GM23338 (cell line): ENCODE results near the gene LCE1B. TPM values are rescaled to one million over a fixed set of nuclear protein-coding genes. Genes with fewer than 3 reads are reported as not detected.

Experiments used
- ATAC-seq: fragments of 200-7000 bp; cut with Tn5 transposase; 3 replicates; pipeline ENCODE4 v1.9.1; 2020
- DNase-seq: peaks from one replicate; pipeline ENCODE4 v3.0.0-alpha.2; 2015; ENCODE audit warnings: low spot score
- H2AFZ ChIP-seq: fragments of 200-600 bp; sonication (generic); 2 replicates; pipeline ENCODE4 v1.8.0; 2016; ENCODE audit warnings: antibody characterized with exemption, mild to moderate bottlenecking, moderate library complexity
- H3F3A ChIP-seq: fragments of 200-600 bp; sonication (generic); replicated peaks from 2 replicates; pipeline ENCODE4 v1.8.0; 2017; ENCODE audit warnings: antibody characterized with exemption, mixed run types, low read depth
- H3K27ac ChIP-seq: fragments of 200-600 bp; sonication (generic); 2 replicates; pipeline ENCODE4 v1.6.1; 2016; ENCODE audit warnings: low read depth
- H3K27me3 ChIP-seq: fragments of 200-600 bp; sonication (generic); 2 replicates; pipeline ENCODE4 v1.8.0; 2016; ENCODE audit warnings: mild to moderate bottlenecking, mixed run types, moderate library complexity; ENCODE audit not compliant: insufficient read depth
- H3K36me3 ChIP-seq: fragments of 200-600 bp; sonication (generic); 2 replicates; pipeline ENCODE4 v1.8.0; 2016; ENCODE audit warnings: mild to moderate bottlenecking; ENCODE audit not compliant: insufficient read depth
- H3K4me1 ChIP-seq: fragments of 200-600 bp; sonication (generic); 2 replicates; pipeline ENCODE4 v1.8.0; 2016; ENCODE audit warnings: mild to moderate bottlenecking, moderate library complexity; ENCODE audit not compliant: insufficient read depth
- H3K4me2 ChIP-seq: fragments of 200-600 bp; sonication (generic); 2 replicates; pipeline ENCODE4 v1.7.1; 2017; ENCODE audit warnings: mixed run types
- H3K4me3 ChIP-seq: fragments of 200-600 bp; sonication (generic); 2 replicates; pipeline ENCODE4 v1.6.1; 2016; ENCODE audit warnings: mixed run types
- H3K79me2 ChIP-seq: fragments of 200-600 bp; sonication (generic); replicated peaks from 2 replicates; pipeline ENCODE4 v1.8.0; 2017; ENCODE audit warnings: mild to moderate bottlenecking; ENCODE audit not compliant: insufficient read depth
- H3K9me2 ChIP-seq: fragments of 200-600 bp; sonication (generic); 2 replicates; pipeline ENCODE4 v1.8.0; 2017; ENCODE audit not compliant: insufficient read depth
- H4K20me1 ChIP-seq: fragments of 200-600 bp; sonication (generic); replicated peaks from 2 replicates; pipeline ENCODE4 v1.8.0; 2017; ENCODE audit warnings: mild to moderate bottlenecking; ENCODE audit not compliant: insufficient read depth
- H3K27ac Mint-ChIP-seq: 2 replicates; pipeline ENCODE4 v1.8.0; 2020; ENCODE audit warnings: inconsistent platforms, mild to moderate bottlenecking, moderate library complexity, mixed read lengths
- H3K27me3 Mint-ChIP-seq: 3 replicates; pipeline ENCODE4 v1.8.0; 2022; ENCODE audit warnings: low read depth, mild to moderate bottlenecking, moderate library complexity, mixed read lengths, inconsistent platforms; ENCODE audit not compliant: insufficient read depth, poor library complexity
- H3K36me3 Mint-ChIP-seq: 3 replicates; pipeline ENCODE4 v1.8.0; 2021; ENCODE audit warnings: low read depth, mild to moderate bottlenecking, inconsistent platforms, moderate library complexity, mixed read lengths
- H3K4me1 Mint-ChIP-seq: 3 replicates; pipeline ENCODE4 v1.8.0; 2020; ENCODE audit warnings: mild to moderate bottlenecking, inconsistent platforms, mixed read lengths
- H3K4me3 Mint-ChIP-seq: 3 replicates; pipeline ENCODE4 v1.8.0; 2021; ENCODE audit warnings: moderate library complexity, mild to moderate bottlenecking, inconsistent platforms, mixed read lengths
- H3K9me3 Mint-ChIP-seq: 3 replicates; pipeline ENCODE4 v1.8.0; 2020; ENCODE audit warnings: moderate library complexity, mild to moderate bottlenecking, inconsistent platforms, mixed read lengths
- CREB1 ChIP-seq: fragments of 250-450 bp; sonication (Bioruptor Pico); IDR thresholded peaks from 2 replicates; pipeline ENCODE4 v1.5.0; 2020; ENCODE audit warnings: low read depth, mild to moderate bottlenecking, moderate library complexity
- EZH2 ChIP-seq: fragments of 200-600 bp; sonication (generic); IDR thresholded peaks from one replicate; pipeline ENCODE4 v1.8.0; 2017; ENCODE audit warnings: antibody characterized with exemption, mild to moderate bottlenecking, low read depth; ENCODE audit not compliant: unreplicated experiment
- EZH2phosphoT487 ChIP-seq: fragments of 200-600 bp; sonication (generic); IDR thresholded peaks from one replicate; pipeline ENCODE4 v1.8.1; 2018; ENCODE audit warnings: antibody characterized with exemption; ENCODE audit not compliant: unreplicated experiment
- JUNB ChIP-seq: IDR thresholded peaks from one replicate; pipeline ENCODE4 v1.6.1; 2016; ENCODE audit warnings: antibody characterized with exemption; ENCODE audit not compliant: unreplicated experiment
- NANOG ChIP-seq: IDR thresholded peaks from 2 replicates; pipeline ENCODE4 v1.6.1; 2016; ENCODE audit warnings: antibody characterized with exemption, borderline replicate concordance
- POLR2AphosphoS5 ChIP-seq: IDR thresholded peaks from 2 replicates; pipeline ENCODE4 v1.6.1; 2016; ENCODE audit warnings: antibody characterized with exemption, low read depth
- STAT1 ChIP-seq: IDR thresholded peaks from one replicate; pipeline ENCODE4 v1.6.1; 2016; ENCODE audit warnings: antibody characterized with exemption; ENCODE audit not compliant: unreplicated experiment
- ZNF114 ChIP-seq: fragments of 250-450 bp; sonication (Bioruptor Pico); IDR thresholded peaks from 2 replicates; pipeline ENCODE4 v1.5.0; 2020; ENCODE audit warnings: mild to moderate bottlenecking, moderate library complexity
- ZNF331 ChIP-seq: fragments of 250-450 bp; sonication (Bioruptor Pico); IDR thresholded peaks from 2 replicates; pipeline ENCODE4 v1.5.0; 2020; ENCODE audit warnings: low read depth, mild to moderate bottlenecking, moderate library complexity
- polyA plus RNA-seq: library from polyadenylated mRNA; unstranded; fragments of >200 nt; fragmentation: Nextera tagmentation; extraction: Ambion mirVana; gene quantifications from 2 replicates; pipeline ENCODE4 v1.2.1, GENCODE V29; 2016
- total RNA-seq: library from RNA; depleted of rRNA; stranded (reverse); fragments of >200 nt; shearing (Covaris generic); gene quantifications from 2 replicates; pipeline ENCODE4 v1.2.3, GENCODE V29; 2014
- TF ChIP-seq, protein P1 (sequence below): IDR thresholded peaks from one replicate; pipeline ENCODE4 v1.6.1; 2018; ENCODE audit warnings: antibody characterized with exemption; ENCODE audit not compliant: unreplicated experiment
- TF ChIP-seq, protein P2 (sequence below): fragments of 250-450 bp; sonication (Bioruptor Pico); IDR thresholded peaks from 2 replicates; pipeline ENCODE4 v1.5.0; 2020; ENCODE audit warnings: mild to moderate bottlenecking, moderate library complexity
- TF ChIP-seq, protein P3 (sequence below): IDR thresholded peaks from 2 replicates; pipeline ENCODE4 v1.6.1; 2016; ENCODE audit warnings: antibody characterized with exemption
- TF ChIP-seq, protein P4 (sequence below), 2 experiments: fragments of 200-600 bp in 1 of 2; sonication (generic) in 1 of 2; conservative IDR thresholded peaks; 2 replicates each; pipeline versions ENCODE4 v1.5.1 to v1.6.1; 2016 to 2017; ENCODE audit warnings: antibody characterized with exemption in 2 of 2, low read depth in 2 of 2, mild to moderate bottlenecking in 2 of 2, moderate library complexity in 1 of 2

Gene LCE1B
- total and polyA plus RNA-seq, 2 experiments from 2014 or later, result not detected

DNA sequence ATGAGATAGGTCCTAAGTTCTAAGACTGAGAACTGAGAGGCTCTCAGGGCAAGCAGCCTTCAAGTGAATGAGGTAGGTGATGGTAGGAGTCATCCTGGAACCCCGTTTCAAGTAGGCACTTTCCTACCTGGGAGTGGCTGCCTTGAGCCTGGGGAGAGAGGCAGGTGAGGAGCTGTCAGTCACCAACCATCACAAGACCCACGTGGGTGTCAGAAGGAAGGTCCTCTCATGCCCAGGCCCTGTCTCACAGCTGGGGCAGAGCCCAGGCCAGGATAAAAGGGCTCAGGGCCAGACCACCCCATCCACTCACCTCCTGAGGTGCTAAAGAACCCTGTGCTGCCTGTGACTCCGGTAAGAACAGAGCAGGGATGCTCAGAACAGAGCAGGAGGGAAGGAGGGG is 15.3 kb upstream of the LCE1B start, which contains the start of gene LCE1D:
Gene LCE1D (plus strand): TSS at position 301 of the 400 bp plus-strand sequence. CDS start 1,074 bp downstream, outside the sequence.
- H4K20me1 ChIP-seq, result no peaks in the 10 kb centered on the region
- no peak within 1 kb of the TSS for H3K4me3 ChIP-seq
- H3K79me2 ChIP-seq, result no peaks in the 10 kb centered on the region
- H2AFZ ChIP-seq, result no peak within 1 kb of the TSS
- no peaks in the 10 kb centered on the region for H3F3A ChIP-seq
- H3K9me2 ChIP-seq, result no peaks in the 10 kb centered on the region; the same call in 1 of the 2 replicates
- ATAC-seq (no peak), DNase-seq (no peak)
- H3K4me1 ChIP-seq, result no peaks in the 10 kb centered on the region
- H3K27me3 Mint-ChIP-seq, result peaks cover 3% of the 10 kb centered on the region
- H3K4me2 ChIP-seq, result no peak within 1 kb of the TSS
- H3K4me3 Mint-ChIP-seq, result no peak within 1 kb of the TSS
- H3K27ac Mint-ChIP-seq, result no peak within 1 kb of the TSS
- H3K36me3 Mint-ChIP-seq, result no peaks in the 10 kb centered on the region
- H3K4me1 Mint-ChIP-seq, result peaks cover 2% of the 10 kb centered on the region; the same call in 1 of the 3 replicates
- H3K27ac ChIP-seq, result no peak within 1 kb of the TSS
- no peaks in the 10 kb centered on the region for H3K9me3 Mint-ChIP-seq
- H3K36me3 ChIP-seq, result no peaks in the 10 kb centered on the region
- H3K27me3 ChIP-seq, result no peaks in the 10 kb centered on the region
- TF ChIP-seq, protein P1, sequence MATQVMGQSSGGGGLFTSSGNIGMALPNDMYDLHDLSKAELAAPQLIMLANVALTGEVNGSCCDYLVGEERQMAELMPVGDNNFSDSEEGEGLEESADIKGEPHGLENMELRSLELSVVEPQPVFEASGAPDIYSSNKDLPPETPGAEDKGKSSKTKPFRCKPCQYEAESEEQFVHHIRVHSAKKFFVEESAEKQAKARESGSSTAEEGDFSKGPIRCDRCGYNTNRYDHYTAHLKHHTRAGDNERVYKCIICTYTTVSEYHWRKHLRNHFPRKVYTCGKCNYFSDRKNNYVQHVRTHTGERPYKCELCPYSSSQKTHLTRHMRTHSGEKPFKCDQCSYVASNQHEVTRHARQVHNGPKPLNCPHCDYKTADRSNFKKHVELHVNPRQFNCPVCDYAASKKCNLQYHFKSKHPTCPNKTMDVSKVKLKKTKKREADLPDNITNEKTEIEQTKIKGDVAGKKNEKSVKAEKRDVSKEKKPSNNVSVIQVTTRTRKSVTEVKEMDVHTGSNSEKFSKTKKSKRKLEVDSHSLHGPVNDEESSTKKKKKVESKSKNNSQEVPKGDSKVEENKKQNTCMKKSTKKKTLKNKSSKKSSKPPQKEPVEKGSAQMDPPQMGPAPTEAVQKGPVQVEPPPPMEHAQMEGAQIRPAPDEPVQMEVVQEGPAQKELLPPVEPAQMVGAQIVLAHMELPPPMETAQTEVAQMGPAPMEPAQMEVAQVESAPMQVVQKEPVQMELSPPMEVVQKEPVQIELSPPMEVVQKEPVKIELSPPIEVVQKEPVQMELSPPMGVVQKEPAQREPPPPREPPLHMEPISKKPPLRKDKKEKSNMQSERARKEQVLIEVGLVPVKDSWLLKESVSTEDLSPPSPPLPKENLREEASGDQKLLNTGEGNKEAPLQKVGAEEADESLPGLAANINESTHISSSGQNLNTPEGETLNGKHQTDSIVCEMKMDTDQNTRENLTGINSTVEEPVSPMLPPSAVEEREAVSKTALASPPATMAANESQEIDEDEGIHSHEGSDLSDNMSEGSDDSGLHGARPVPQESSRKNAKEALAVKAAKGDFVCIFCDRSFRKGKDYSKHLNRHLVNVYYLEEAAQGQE, result no peak
- TF ChIP-seq EZH2 (no peak), JUNB (no peak), NANOG (no peak), CREB1 (CRISPR knock-in tag) (no peak), ZNF331 (CRISPR knock-in tag) (no peak), ZNF114 (CRISPR knock-in tag) (no peak), POLR2AphosphoS5 (no peak), STAT1 (no peak), EZH2phosphoT487 (no peak)
- TF ChIP-seq, protein P2, sequence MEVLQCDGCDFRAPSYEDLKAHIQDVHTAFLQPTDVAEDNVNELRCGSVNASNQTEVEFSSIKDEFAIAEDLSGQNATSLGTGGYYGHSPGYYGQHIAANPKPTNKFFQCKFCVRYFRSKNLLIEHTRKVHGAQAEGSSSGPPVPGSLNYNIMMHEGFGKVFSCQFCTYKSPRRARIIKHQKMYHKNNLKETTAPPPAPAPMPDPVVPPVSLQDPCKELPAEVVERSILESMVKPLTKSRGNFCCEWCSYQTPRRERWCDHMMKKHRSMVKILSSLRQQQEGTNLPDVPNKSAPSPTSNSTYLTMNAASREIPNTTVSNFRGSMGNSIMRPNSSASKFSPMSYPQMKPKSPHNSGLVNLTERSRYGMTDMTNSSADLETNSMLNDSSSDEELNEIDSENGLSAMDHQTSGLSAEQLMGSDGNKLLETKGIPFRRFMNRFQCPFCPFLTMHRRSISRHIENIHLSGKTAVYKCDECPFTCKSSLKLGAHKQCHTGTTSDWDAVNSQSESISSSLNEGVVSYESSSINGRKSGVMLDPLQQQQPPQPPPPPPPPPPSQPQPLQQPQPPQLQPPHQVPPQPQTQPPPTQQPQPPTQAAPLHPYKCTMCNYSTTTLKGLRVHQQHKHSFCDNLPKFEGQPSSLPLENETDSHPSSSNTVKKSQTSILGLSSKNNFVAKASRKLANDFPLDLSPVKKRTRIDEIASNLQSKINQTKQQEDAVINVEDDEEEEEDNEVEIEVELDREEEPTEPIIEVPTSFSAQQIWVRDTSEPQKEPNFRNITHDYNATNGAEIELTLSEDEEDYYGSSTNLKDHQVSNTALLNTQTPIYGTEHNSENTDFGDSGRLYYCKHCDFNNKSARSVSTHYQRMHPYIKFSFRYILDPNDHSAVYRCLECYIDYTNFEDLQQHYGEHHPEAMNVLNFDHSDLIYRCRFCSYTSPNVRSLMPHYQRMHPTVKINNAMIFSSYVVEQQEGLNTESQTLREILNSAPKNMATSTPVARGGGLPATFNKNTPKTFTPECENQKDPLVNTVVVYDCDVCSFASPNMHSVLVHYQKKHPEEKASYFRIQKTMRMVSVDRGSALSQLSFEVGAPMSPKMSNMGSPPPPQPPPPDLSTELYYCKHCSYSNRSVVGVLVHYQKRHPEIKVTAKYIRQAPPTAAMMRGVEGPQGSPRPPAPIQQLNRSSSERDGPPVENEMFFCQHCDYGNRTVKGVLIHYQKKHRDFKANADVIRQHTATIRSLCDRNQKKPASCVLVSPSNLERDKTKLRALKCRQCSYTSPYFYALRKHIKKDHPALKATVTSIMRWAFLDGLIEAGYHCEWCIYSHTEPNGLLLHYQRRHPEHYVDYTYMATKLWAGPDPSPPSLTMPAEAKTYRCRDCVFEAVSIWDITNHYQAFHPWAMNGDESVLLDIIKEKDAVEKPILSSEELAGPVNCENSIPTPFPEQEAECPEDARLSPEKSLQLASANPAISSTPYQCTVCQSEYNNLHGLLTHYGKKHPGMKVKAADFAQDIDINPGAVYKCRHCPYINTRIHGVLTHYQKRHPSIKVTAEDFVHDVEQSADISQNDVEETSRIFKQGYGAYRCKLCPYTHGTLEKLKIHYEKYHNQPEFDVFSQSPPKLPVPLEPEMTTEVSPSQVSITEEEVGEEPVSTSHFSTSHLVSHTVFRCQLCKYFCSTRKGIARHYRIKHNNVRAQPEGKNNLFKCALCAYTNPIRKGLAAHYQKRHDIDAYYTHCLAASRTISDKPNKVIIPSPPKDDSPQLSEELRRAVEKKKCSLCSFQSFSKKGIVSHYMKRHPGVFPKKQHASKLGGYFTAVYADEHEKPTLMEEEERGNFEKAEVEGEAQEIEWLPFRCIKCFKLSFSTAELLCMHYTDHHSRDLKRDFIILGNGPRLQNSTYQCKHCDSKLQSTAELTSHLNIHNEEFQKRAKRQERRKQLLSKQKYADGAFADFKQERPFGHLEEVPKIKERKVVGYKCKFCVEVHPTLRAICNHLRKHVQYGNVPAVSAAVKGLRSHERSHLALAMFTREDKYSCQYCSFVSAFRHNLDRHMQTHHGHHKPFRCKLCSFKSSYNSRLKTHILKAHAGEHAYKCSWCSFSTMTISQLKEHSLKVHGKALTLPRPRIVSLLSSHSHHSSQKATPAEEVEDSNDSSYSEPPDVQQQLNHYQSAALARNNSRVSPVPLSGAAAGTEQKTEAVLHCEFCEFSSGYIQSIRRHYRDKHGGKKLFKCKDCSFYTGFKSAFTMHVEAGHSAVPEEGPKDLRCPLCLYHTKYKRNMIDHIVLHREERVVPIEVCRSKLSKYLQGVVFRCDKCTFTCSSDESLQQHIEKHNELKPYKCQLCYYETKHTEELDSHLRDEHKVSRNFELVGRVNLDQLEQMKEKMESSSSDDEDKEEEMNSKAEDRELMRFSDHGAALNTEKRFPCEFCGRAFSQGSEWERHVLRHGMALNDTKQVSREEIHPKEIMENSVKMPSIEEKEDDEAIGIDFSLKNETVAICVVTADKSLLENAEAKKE (CRISPR knock-in tag), result no peak
- TF ChIP-seq, protein P3, sequence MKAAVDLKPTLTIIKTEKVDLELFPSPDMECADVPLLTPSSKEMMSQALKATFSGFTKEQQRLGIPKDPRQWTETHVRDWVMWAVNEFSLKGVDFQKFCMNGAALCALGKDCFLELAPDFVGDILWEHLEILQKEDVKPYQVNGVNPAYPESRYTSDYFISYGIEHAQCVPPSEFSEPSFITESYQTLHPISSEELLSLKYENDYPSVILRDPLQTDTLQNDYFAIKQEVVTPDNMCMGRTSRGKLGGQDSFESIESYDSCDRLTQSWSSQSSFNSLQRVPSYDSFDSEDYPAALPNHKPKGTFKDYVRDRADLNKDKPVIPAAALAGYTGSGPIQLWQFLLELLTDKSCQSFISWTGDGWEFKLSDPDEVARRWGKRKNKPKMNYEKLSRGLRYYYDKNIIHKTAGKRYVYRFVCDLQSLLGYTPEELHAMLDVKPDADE, result no peak
- TF ChIP-seq, protein P4, sequence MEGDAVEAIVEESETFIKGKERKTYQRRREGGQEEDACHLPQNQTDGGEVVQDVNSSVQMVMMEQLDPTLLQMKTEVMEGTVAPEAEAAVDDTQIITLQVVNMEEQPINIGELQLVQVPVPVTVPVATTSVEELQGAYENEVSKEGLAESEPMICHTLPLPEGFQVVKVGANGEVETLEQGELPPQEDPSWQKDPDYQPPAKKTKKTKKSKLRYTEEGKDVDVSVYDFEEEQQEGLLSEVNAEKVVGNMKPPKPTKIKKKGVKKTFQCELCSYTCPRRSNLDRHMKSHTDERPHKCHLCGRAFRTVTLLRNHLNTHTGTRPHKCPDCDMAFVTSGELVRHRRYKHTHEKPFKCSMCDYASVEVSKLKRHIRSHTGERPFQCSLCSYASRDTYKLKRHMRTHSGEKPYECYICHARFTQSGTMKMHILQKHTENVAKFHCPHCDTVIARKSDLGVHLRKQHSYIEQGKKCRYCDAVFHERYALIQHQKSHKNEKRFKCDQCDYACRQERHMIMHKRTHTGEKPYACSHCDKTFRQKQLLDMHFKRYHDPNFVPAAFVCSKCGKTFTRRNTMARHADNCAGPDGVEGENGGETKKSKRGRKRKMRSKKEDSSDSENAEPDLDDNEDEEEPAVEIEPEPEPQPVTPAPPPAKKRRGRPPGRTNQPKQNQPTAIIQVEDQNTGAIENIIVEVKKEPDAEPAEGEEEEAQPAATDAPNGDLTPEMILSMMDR (conservative IDR thresholded peaks at IDR 0.05; ENCODE audit: low read depth in 2 of 2), result no peak
